Nephron (organoid): ENCODE data around the gene SLC34A1.
A peak's percentile ranks its signal among the peaks of the same experiment; 100 is the strongest.

ENCODE experiments used
- H3K27ac Mint-ChIP-seq, 3 experiments: 2 replicates each; pipeline ENCODE4 v1.8.0; 2020; ENCODE audit warnings: mixed read lengths in 3 of 3, mild to moderate bottlenecking in 2 of 3, moderate library complexity in 1 of 3
- H3K27me3 Mint-ChIP-seq: 2 replicates; pipeline ENCODE4 v1.8.0; 2021; ENCODE audit warnings: low read depth, mild to moderate bottlenecking, moderate library complexity, mixed read lengths
- H3K36me3 Mint-ChIP-seq: 2 replicates; pipeline ENCODE4 v1.8.0; 2020; ENCODE audit warnings: low read depth, mixed read lengths
- H3K4me1 Mint-ChIP-seq: 2 replicates; pipeline ENCODE4 v1.8.0; 2020; ENCODE audit warnings: mixed read lengths
- H3K4me3 Mint-ChIP-seq, 3 experiments: 2 replicates each; pipeline ENCODE4 v1.8.0; 2020; ENCODE audit warnings: mild to moderate bottlenecking in 3 of 3, mixed read lengths in 3 of 3, moderate library complexity in 2 of 3
- H3K9me3 Mint-ChIP-seq: 2 replicates; pipeline ENCODE4 v1.8.0; 2020; ENCODE audit warnings: mixed read lengths
- CTCF ChIP-seq, 3 experiments: fragments of 200-600 bp; sonication (generic); IDR thresholded peaks; one replicate each; pipeline ENCODE4 v1.5.0; 2021; ENCODE audit warnings: antibody characterized with exemption in 3 of 3; ENCODE audit not compliant: unreplicated experiment in 3 of 3

SLC34A1 gene

GRCh38 chr5:177396807-177397206 is 12.6 kb downstream of the SLC34A1 start:
- Mint-ChIP-seq H3K36me3 (no peaks in the 10 kb centered on the region), H3K27me3 (peaks cover 19% of the 10 kb centered on the region), H3K27ac (no peak overlapping the region), H3K4me1 (no peaks in the 10 kb centered on the region), H3K4me3 (no peak overlapping the region), H3K9me3 (no peaks in the 10 kb centered on the region)
- no peak for TF ChIP-seq CTCF (IDR thresholded peaks at IDR 0.05; ENCODE audit: unreplicated experiment in 3 of 3)

GRCh38 chr5:177397875-177398390 is 13.7 kb downstream of the SLC34A1 start:
- no peak overlapping the region for H3K27ac Mint-ChIP-seq
- no peaks in the 10 kb centered on the region for H3K36me3 Mint-ChIP-seq
- H3K27me3 Mint-ChIP-seq = peaks cover 30% of the 10 kb centered on the region
- no peaks in the 10 kb centered on the region for H3K9me3 Mint-ChIP-seq
- no peak for TF ChIP-seq CTCF (IDR thresholded peaks at IDR 0.05; ENCODE audit: unreplicated experiment in 3 of 3)
- H3K4me3 Mint-ChIP-seq = no peak overlapping the region
- peaks cover 6% of the 10 kb centered on the region for H3K4me1 Mint-ChIP-seq

GRCh38 chr5:177399997-177400868 is 16.0 kb downstream of the SLC34A1 start, which contains the start of gene PFN3:
TSS of gene PFN3 (minus strand) at chr5:177400661. CDS start at chr5:177400576, 85 bp downstream.
- Mint-ChIP-seq H3K9me3 (no peaks in the 10 kb centered on the region), H3K27ac (no peak within 1 kb of the TSS), H3K4me1 (peaks cover 11% of the 10 kb centered on the region), H3K27me3 (peaks cover 49% of the 10 kb centered on the region), H3K36me3 (no peaks in the 10 kb centered on the region), H3K4me3 (peak within 1 kb of the TSS in 1 of 3 experiments; percentile 23)
- TF ChIP-seq CTCF (IDR thresholded peaks at IDR 0.05; ENCODE audit: unreplicated experiment in 3 of 3) = no peak

GRCh38 chr5:177402271-177403043 is 18.2 kb downstream of the SLC34A1 start:
- H3K27me3 Mint-ChIP-seq = peaks cover 57% of the 10 kb centered on the region
- no peaks in the 10 kb centered on the region for H3K36me3 Mint-ChIP-seq
- H3K4me3 Mint-ChIP-seq = peak overlapping the region; percentile 85 to 87 (median 86)
- H3K27ac Mint-ChIP-seq = peak overlapping the region in 2 of 3 experiments; percentile 69 to 72
- peaks cover 11% of the 10 kb centered on the region for H3K4me1 Mint-ChIP-seq
- TF ChIP-seq CTCF (IDR thresholded peaks at IDR 0.05; ENCODE audit: unreplicated experiment in 3 of 3) = peak; percentile 43 to 60 (median 47)
- H3K9me3 Mint-ChIP-seq = no peaks in the 10 kb centered on the region

GRCh38 chr5:177403102-177403791 is 19.0 kb downstream of the SLC34A1 start:
- H3K4me1 Mint-ChIP-seq = peaks cover 11% of the 10 kb centered on the region
- peaks cover 64% of the 10 kb centered on the region for H3K27me3 Mint-ChIP-seq
- H3K36me3 Mint-ChIP-seq = no peaks in the 10 kb centered on the region
- H3K4me3 Mint-ChIP-seq = peak overlapping the region; percentile 85 to 87 (median 86)
- no peak for TF ChIP-seq CTCF (IDR thresholded peaks at IDR 0.05; ENCODE audit: unreplicated experiment in 3 of 3)
- no peaks in the 10 kb centered on the region for H3K9me3 Mint-ChIP-seq
- H3K27ac Mint-ChIP-seq = peak overlapping the region in 2 of 3 experiments; percentile 69 to 72
